Activated naive CD8-positive, alpha-beta T cell treated with anti-CD3 and anti-CD28 coated beads for 36 hours (primary cell): ENCODE data around the gene MAPK12. TPM values are rescaled to one million over a fixed set of nuclear protein-coding genes. Genes with fewer than 3 reads are reported as not detected.
A peak's percentile ranks its signal among the peaks of the same experiment; 100 is the strongest.
"Not testable (repeated sequence)": the region's sequence is repeated elsewhere in the genome, so short reads cannot be mapped to it uniquely, and the experiment has no call there.

Source experiments
- DNase-seq: peaks from one replicate; pipeline ENCODE4 v3.0.0; 2021
- H3K27ac Mint-ChIP-seq: one replicate; pipeline ENCODE4 v1.8.0; 2022; ENCODE audit warnings: mild to moderate bottlenecking, moderate library complexity, mixed read lengths
- H3K27me3 Mint-ChIP-seq: one replicate; pipeline ENCODE4 v1.8.0; 2022; ENCODE audit warnings: mild to moderate bottlenecking, mixed read lengths
- H3K36me3 Mint-ChIP-seq: one replicate; pipeline ENCODE4 v1.8.0; 2021; ENCODE audit warnings: mild to moderate bottlenecking, mixed read lengths
- H3K4me1 Mint-ChIP-seq: one replicate; pipeline ENCODE4 v1.8.0; 2021; ENCODE audit warnings: mixed read lengths
- H3K4me3 Mint-ChIP-seq: one replicate; pipeline ENCODE4 v1.8.0; 2022; ENCODE audit warnings: mild to moderate bottlenecking, moderate library complexity, mixed read lengths
- H3K9me3 Mint-ChIP-seq: one replicate; pipeline ENCODE4 v1.8.0; 2022; ENCODE audit warnings: mixed read lengths
- total RNA-seq, 2 experiments: library from RNA; stranded (reverse); gene quantifications; one replicate each; pipeline ENCODE4 v1.2.3, GENCODE V29; 2021

The MAPK12 gene
- total RNA-seq, 2 experiments from 2014 or later = 3.5 to 3.6 TPM

DNA sequence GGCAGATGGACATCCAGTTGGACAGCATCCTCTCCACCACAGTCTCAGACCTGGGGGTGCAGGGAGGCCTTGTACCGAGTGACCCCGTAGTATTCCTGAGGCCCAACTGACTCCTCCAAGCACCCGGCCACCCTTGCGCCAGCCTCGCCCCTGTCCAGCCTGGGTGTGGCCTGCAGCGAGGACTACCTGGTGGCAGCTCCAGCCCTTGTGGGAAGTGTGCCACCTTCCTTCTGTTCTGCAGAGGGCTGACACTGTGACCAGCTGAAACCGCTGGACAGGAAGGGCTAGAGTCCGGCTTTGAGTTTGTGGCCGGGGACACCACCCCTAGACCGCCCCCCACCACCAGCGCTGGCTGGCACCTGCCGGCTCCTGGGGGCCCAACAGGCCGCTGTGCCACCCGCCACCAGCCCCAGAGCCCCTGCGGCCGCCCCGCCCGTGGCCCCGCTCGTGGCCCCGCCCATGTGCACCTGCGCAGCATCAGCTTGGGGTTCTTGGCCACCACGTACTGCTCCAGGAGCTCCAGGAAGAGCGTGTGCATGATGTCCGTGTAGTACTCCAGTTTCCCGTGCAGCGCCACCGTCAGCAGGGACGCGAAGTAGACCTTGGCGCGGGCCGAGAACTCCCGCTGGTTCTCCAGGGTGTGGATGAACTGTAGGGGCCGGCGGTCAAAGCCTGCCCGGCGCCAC lies 18.7 kb upstream of the MAPK12 start:
- no peak overlapping the region for H3K27ac Mint-ChIP-seq
- no peaks in the 10 kb centered on the region for H3K9me3 Mint-ChIP-seq
- H3K27me3 Mint-ChIP-seq = no peaks in the 10 kb centered on the region
- DNase-seq = no peak
- no peaks in the 10 kb centered on the region for H3K4me1 Mint-ChIP-seq
- peaks cover 1% of the 10 kb centered on the region for H3K36me3 Mint-ChIP-seq
- H3K4me3 Mint-ChIP-seq = no peak overlapping the region

DNA sequence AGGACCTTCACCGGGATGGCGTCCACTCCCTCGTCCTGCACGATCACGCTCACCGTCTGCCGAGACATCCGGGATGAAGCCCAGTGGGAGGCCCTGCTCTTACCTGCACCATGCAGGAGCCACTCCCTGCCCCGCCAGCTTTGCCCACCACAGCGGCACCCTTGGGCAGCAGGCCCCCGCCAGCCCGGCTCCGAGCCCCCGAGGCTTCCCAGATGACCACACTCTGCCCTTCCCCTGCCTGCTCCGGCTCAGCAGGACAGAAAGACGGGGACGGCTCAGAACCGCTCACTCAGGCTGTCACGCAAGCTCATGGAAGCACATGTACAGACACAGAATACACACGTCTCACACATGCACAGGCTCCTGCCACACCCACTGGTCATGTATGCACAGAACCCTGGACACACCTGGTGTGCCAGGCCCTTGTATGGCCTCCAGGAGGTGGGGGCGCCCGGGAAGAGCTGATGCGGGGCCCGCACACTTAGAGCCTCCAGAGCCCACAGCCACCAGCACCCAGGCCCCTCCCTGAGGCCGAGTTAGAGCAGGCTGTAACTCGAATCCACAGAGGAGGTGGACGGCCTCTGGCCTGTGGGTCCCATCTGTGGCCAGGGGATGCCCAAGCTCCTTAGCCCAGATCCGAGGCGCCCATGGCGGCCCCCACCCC lies 17.6 kb upstream of the MAPK12 start:
- Mint-ChIP-seq H3K36me3 (peaks cover 2% of the 10 kb centered on the region), H3K4me3 (no peak overlapping the region), H3K9me3 (no peaks in the 10 kb centered on the region), H3K4me1 (no peaks in the 10 kb centered on the region), H3K27ac (no peak overlapping the region), H3K27me3 (peaks cover 1% of the 10 kb centered on the region)
- no peak for DNase-seq

GRCh38 chr22:50278461-50278860 lies 17.0 kb upstream of the MAPK12 start:
- H3K27ac Mint-ChIP-seq = no peak overlapping the region

GRCh38 chr22:50277761-50278160 lies 16.3 kb upstream of the MAPK12 start:
- DNase-seq = no peak
- peaks cover 8% of the 10 kb centered on the region for H3K27me3 Mint-ChIP-seq
- H3K9me3 Mint-ChIP-seq = no peaks in the 10 kb centered on the region
- H3K4me1 Mint-ChIP-seq = peaks cover 2% of the 10 kb centered on the region
- peaks cover 3% of the 10 kb centered on the region for H3K36me3 Mint-ChIP-seq
- no peak overlapping the region for H3K4me3 Mint-ChIP-seq
- no peak overlapping the region for H3K27ac Mint-ChIP-seq

More at GRCh38 chr22:50278461-50278860, 17.0 kb upstream of the MAPK12 start:
- no peak overlapping the region for H3K4me3 Mint-ChIP-seq
- peaks cover 6% of the 10 kb centered on the region for H3K27me3 Mint-ChIP-seq
- no peak for DNase-seq
- H3K36me3 Mint-ChIP-seq = peaks cover 3% of the 10 kb centered on the region
- H3K9me3 Mint-ChIP-seq = no peaks in the 10 kb centered on the region
- peaks cover 2% of the 10 kb centered on the region for H3K4me1 Mint-ChIP-seq

GRCh38 chr22:50276143-50276542 lies 14.7 kb upstream of the MAPK12 start:
- peaks cover 2% of the 10 kb centered on the region for H3K4me1 Mint-ChIP-seq
- H3K27me3 Mint-ChIP-seq = peaks cover 15% of the 10 kb centered on the region
- DNase-seq = peak; percentile 63
- H3K9me3 Mint-ChIP-seq = no peaks in the 10 kb centered on the region
- H3K27ac Mint-ChIP-seq = no peak overlapping the region
- H3K4me3 Mint-ChIP-seq = no peak overlapping the region
- peaks cover 3% of the 10 kb centered on the region for H3K36me3 Mint-ChIP-seq

DNA sequence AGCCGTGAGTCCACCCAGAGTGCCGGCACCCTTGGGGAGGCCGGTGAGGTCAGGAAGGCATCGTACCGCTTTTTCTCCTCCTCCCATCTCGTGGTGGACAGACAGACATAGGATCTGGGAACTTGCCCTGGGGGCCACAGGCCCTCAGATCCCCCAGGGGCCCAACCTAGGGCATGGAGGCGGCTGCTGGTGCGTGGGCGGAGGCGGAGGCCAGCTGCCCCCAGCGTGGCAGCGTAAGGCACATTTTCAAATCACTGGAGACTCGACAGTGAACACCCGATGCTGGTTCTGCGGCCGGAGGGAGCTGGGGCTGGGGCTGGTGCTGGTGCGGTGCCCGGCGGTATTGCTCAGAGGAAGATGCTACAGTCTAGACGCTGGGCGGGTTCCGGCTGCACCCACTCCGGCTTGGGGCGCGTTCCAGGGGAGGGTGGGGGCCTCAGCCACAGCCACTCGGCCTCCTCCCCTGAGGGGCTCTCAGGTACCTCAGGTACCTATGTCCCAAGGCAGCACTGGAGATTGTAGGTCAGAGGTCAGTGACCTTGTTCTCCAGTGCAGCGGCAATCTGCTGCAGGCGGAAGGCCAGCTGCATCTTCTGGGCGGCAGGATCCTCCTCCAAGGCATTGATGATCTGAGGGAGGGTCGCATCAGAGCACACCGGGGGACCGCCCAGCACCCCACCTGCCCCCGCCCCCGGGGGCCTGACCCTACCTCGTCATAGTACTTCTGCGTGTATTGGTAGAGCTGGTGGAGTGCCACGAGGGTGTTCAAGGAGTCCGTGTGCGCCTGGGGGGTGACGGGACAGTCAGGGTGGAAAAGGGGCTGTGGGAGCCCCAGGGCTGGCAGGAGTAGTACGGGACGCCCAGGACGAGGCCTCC lies 13.9 kb upstream of the MAPK12 start:
- Mint-ChIP-seq H3K27ac (no peak overlapping the region), H3K9me3 (no peaks in the 10 kb centered on the region), H3K4me1 (peaks cover 2% of the 10 kb centered on the region), H3K27me3 (peaks cover 16% of the 10 kb centered on the region), H3K4me3 (no peak overlapping the region), H3K36me3 (peaks cover 2% of the 10 kb centered on the region)
- DNase-seq = no peak

DNA sequence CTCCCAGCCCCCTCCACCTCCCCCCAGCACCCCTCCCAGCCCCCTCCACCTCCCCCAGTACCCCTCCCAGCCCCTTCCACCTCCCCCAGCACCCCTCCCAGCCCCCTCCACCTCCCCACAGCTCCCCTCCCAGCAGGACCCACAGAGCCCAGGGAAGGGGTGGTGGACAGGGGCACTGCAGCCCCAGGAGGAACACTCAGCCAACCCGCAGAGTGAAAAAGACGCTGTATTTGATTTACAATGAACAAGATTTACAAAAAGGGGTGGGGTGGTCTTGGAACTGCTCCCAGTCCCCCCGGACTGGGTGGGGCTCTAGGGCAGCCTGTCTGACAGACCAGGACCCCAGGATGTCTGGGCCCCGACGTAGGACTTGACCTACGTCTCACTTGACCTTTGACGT lies 13.3 kb upstream of the MAPK12 start:
- Mint-ChIP-seq H3K9me3 (no peaks in the 10 kb centered on the region), H3K27ac (no peak overlapping the region), H3K4me3 (no peak overlapping the region), H3K4me1 (peaks cover 2% of the 10 kb centered on the region), H3K27me3 (peaks cover 16% of the 10 kb centered on the region), H3K36me3 (peaks cover 2% of the 10 kb centered on the region)
- no peak for DNase-seq

- no peaks in the 10 kb centered on the region for H3K9me3 Mint-ChIP-seq
- H3K27me3 Mint-ChIP-seq = peaks cover 16% of the 10 kb centered on the region
- H3K27ac Mint-ChIP-seq = no peak overlapping the region
- H3K4me1 Mint-ChIP-seq = peaks cover 3% of the 10 kb centered on the region
- no peak overlapping the region for H3K4me3 Mint-ChIP-seq
- DNase-seq = peak; percentile 46
- H3K36me3 Mint-ChIP-seq = peaks cover 2% of the 10 kb centered on the region
These were observed 12.8 kb upstream of the MAPK12 start for GRCh38 chr22:50274311-50274710.

DNA sequence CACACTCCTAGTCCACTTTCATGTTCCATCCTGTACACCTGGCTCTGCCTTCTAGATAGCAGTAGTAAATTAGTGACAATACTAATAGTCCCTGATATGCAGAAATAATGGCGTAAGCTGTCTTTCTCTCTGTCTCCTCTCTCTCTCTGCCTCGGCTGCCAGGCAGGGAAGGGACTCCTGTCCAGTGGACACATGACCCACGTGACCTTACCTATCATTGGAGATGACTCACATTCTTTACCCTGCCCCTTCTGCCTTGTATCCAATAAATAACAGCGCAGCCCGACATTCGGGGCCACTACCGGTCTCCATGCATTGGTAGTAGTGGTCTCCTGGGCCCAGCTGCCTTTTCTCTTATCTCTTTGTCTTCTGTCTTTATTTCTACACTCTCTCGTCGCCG lies 12.3 kb upstream of the MAPK12 start:
- not testable (repeated sequence) for DNase-seq, H3K4me3 Mint-ChIP-seq, H3K27ac Mint-ChIP-seq, H3K9me3 Mint-ChIP-seq, H3K36me3 Mint-ChIP-seq, H3K4me1 Mint-ChIP-seq
- H3K27me3 Mint-ChIP-seq = peaks cover 16% of the 10 kb centered on the region

DNA sequence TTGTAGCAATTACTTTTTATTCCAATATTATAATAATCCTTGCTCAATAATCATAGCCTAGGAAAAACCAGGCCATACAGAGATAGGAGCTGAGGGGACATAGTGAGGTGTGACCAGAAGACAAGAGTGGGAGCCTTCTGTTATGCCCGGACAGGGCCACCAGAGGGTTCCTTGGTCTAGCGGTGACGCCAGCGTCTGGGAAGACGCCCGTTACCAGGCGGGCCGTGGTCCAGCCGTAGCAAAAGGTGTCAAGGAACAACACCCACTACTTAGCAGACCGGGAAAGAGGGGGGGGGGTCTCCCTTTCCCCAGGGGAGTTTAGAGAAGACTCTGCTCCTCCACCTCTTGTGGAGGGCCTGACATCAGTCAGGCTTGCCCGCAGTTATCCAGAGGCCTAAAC lies 11.9 kb upstream of the MAPK12 start:
- H3K9me3 Mint-ChIP-seq, H3K36me3 Mint-ChIP-seq, DNase-seq, H3K27ac Mint-ChIP-seq, H3K4me1 Mint-ChIP-seq, H3K4me3 Mint-ChIP-seq: not testable (repeated sequence)
- H3K27me3 Mint-ChIP-seq = peaks cover 20% of the 10 kb centered on the region

GRCh38 chr22:50272044-50272802 lies 10.7 kb upstream of the MAPK12 start:
- Mint-ChIP-seq H3K4me1 (peaks cover 9% of the 10 kb centered on the region), H3K27me3 (peaks cover 25% of the 10 kb centered on the region), H3K4me3 (no peak overlapping the region), H3K36me3 (peaks cover 2% of the 10 kb centered on the region), H3K9me3 (no peaks in the 10 kb centered on the region), H3K27ac (no peak overlapping the region)
- DNase-seq = no peak

DNA sequence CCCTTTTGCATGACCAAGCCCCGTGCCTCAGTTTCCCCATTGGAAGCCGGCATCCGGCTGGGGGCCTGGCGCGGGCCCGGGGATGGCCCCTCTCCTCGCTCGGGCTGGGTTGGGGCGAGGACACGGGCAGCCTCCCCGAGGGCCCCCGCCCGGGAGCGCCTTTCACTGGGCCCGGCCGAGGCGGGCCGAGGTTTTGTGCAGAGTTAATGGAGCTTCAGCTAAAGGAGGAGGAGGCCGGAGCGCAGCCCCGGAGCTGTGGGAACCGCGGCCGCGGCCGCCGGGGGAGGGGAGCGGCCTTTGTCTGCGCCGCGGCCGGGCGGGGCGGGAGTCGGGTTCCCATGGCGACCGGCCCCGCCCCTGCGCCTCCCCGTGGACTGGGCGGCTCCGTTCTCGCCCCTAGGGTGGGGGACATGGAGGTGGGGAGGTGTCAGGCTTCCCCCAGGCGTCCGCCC lies 10.1 kb upstream of the MAPK12 start:
- Mint-ChIP-seq H3K27me3 (peaks cover 25% of the 10 kb centered on the region), H3K36me3 (peaks cover 2% of the 10 kb centered on the region), H3K9me3 (no peaks in the 10 kb centered on the region), H3K4me3 (no peak overlapping the region), H3K4me1 (peaks cover 9% of the 10 kb centered on the region), H3K27ac (no peak overlapping the region)
- DNase-seq = peak; percentile 69

GRCh38 chr22:50270666-50271394 lies 9.3 kb upstream of the MAPK12 start:
- no peaks in the 10 kb centered on the region for H3K9me3 Mint-ChIP-seq
- peaks cover 25% of the 10 kb centered on the region for H3K27me3 Mint-ChIP-seq
- peaks cover 9% of the 10 kb centered on the region for H3K4me1 Mint-ChIP-seq
- no peak overlapping the region for H3K27ac Mint-ChIP-seq
- H3K4me3 Mint-ChIP-seq = peak overlapping the region; percentile 65
- peak; percentile 67 for DNase-seq
- peaks cover 2% of the 10 kb centered on the region for H3K36me3 Mint-ChIP-seq
